NCI-H128 (cell line): Measurements from ENCODE around the gene ERFE.

Experiments
- DNase-seq: peaks from one replicate; lab custom pipeline; 2025; ENCODE audit not compliant: unreplicated experiment; lab: John Stamatoyannopoulos, UW

ERFE gene

DNA sequence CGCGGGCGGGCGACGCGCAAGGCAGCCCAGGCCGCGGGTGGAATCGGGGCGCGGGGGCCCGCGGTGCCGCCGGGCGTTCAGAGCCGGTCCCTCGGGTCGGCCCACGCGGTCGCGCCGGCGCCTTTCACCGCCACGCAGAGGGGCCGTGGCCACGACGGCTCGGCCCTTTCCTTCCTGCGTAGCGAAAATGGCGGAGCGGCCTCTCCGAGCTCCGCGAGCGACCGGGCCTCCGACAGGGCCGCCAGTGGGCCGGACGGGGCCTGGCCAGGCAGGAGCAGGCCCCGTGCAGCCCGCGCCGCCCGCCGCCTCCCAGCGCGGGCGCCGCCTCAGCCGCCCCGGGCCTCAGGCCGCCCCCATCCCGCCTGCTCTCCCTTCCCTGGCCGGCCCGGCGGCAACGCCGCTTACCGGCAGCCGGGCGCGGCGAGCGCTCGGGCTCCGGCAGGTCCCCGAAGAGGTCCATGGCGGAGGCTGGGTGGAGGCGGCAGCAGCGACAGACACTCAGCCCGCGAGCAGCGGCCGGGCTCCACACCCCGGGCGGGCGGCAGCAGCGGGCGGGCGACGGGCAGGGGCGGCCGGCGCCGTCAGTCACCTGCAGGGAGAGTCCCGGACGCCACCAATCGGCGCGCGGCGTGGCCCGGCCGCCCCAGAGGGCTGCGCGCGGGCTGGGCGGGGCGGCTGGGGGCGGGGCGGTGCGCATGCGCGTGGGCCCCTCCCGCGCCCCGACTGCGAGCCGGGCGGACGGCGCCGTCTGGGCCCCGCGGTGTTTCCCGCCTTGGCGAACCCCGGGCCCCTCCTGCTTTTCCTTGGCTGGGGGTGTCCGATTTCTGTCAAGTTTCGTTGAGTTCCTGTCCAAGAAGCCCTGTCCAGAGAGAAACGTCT, 44.6 kb downstream of the ERFE start, which contains the start of gene ILKAP:
ILKAP (minus strand) TSS at position 602 of the 879 bp plus-strand sequence; CDS start at position 460, 142 bp downstream.
- DNase-seq, result peak; percentile 66

GRCh38 chr2:238203973-238204683, 45.4 kb downstream of the ERFE start:
- no peak for DNase-seq

DNA sequence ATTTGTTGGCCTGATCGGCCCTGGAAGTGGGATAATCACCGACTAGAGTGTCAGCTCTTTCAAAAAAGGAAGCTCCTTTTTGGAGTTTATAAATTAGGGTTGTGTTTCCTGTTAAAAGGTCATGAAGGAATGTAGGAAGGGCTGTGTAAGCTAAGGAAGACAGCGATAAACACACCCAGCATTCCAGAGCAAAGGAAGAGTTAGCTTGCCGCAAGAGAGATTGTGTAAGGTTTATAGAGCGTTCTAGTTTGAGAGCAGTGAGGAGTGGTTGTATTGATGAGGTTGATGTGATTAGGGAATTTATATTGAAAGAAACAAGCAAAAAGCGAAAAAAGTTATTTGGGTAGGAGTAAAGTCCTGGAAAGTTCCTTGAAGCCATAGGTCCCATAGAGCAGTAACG, 48.2 kb downstream of the ERFE start:
- DNase-seq, result no peak

DNA sequence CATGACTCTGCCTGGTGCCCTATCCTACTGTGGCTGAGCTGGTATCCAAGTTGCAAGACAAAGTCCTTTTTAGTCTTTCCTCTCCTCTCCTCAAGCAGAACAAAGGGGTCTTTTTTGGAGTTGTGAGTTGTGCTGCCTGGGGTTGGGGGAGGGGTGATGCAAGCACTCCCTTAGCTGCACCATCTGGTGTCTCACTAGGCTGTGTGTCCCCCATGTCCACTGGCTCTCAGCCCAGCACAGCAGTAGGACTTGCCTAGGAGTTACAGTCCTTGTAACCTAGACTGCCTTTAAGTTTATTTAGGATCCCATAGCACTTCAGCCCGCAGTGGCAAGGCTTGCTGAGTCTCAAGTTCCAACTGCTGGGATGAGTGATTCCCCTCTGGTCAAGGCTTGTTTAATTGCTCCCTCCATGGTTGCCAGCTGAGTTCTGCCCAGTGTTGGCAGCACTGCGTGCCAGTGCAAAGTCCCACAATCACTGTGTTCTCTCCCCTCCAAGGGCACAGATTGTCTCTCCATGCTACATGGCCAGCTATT, 57.9 kb downstream of the ERFE start:
- no peak for DNase-seq
